HepG2 (cell line): ENCODE data around the gene MLF1. TPM values are rescaled to one million over a fixed set of nuclear protein-coding genes. Genes with fewer than 3 reads are reported as not detected.

Source experiments
- AHR ChIP-seq: IDR thresholded peaks from 2 replicates; pipeline ENCODE4 v1.6.1; 2018; ENCODE audit warnings: missing genetic modification reagents, missing compliant biosample characterization
- ATAD3A ChIP-seq: sonication (generic); formaldehyde crosslinking; IDR thresholded peaks from 2 replicates; pipeline ENCODE4 v1.4.0; 2020; ENCODE audit warnings: missing genetic modification reagents
- GATAD1 ChIP-seq: IDR thresholded peaks from 2 replicates; pipeline ENCODE4 v1.6.1; 2016; ENCODE audit warnings: missing genetic modification reagents, missing compliant biosample characterization
- GTF2F1 ChIP-seq: fragments of 150-350 bp; IDR thresholded peaks from 2 replicates; pipeline ENCODE4 v1.6.1; 2014; ENCODE audit warnings: low read length
- HNRNPL ChIP-seq: fragments of 200-400 bp; formaldehyde crosslinking; IDR thresholded peaks from 2 replicates; pipeline ENCODE4 v1.6.1; 2017; ENCODE audit warnings: mild to moderate bottlenecking, low read depth, low read length
- KLF9 ChIP-seq: IDR thresholded peaks from 2 replicates; pipeline ENCODE4 v1.6.1; 2016; ENCODE audit warnings: low read depth
- MIER3 ChIP-seq: IDR thresholded peaks from 2 replicates; pipeline ENCODE4 v1.6.1; 2016; ENCODE audit warnings: missing compliant biosample characterization, borderline replicate concordance
- POLR2AphosphoS5 ChIP-seq: IDR thresholded peaks from 2 replicates; pipeline ENCODE4 v1.6.1; 2012; ENCODE audit warnings: low read depth, low read length
- RFX1 ChIP-seq: fragments of 450-650 bp; IDR thresholded peaks from 2 replicates; pipeline ENCODE4 v1.6.1; 2017
- SNAI1 ChIP-seq: sonication (generic); formaldehyde crosslinking; IDR thresholded peaks from 2 replicates; pipeline ENCODE4 v1.5.0; 2020; ENCODE audit warnings: mild to moderate bottlenecking, missing genetic modification reagents, borderline replicate concordance
- SP140L ChIP-seq: sonication (generic); formaldehyde crosslinking; IDR thresholded peaks from 2 replicates; pipeline ENCODE4 v1.4.0; 2020; ENCODE audit warnings: missing genetic modification reagents, borderline replicate concordance
- TBX2 ChIP-seq: sonication (generic); formaldehyde crosslinking; IDR thresholded peaks from 2 replicates; pipeline ENCODE4 v1.5.0; 2020; ENCODE audit warnings: missing genetic modification reagents, mild to moderate bottlenecking, borderline replicate concordance
- TEAD3 ChIP-seq: optimal IDR thresholded peaks from 2 replicates; pipeline ENCODE3; 2016; ENCODE audit warnings: borderline replicate concordance
- ZBTB42 ChIP-seq: sonication (generic); formaldehyde crosslinking; IDR thresholded peaks from 2 replicates; pipeline ENCODE4 v1.5.0; 2020; ENCODE audit warnings: mild to moderate bottlenecking, missing genetic modification reagents
- ZBTB8A ChIP-seq: sonication (generic); formaldehyde crosslinking; IDR thresholded peaks from 2 replicates; pipeline ENCODE4 v1.4.0; 2020; ENCODE audit warnings: mild to moderate bottlenecking, low read depth, missing genetic modification reagents, borderline replicate concordance
- ZNF225 ChIP-seq: sonication (generic); formaldehyde crosslinking; IDR thresholded peaks from 2 replicates; pipeline ENCODE4 v1.4.0; 2020; ENCODE audit warnings: mild to moderate bottlenecking, missing genetic modification reagents
- ZNF282 ChIP-seq: fragments of 450-650 bp; IDR thresholded peaks from 2 replicates; pipeline ENCODE4 v1.6.1; 2018; ENCODE audit not compliant: partially characterized antibody
- ZNF543 ChIP-seq: sonication (generic); formaldehyde crosslinking; IDR thresholded peaks from 2 replicates; pipeline ENCODE4 v1.4.0; 2020; ENCODE audit warnings: mild to moderate bottlenecking, missing genetic modification reagents
- ZNF547 ChIP-seq: sonication (generic); formaldehyde crosslinking; IDR thresholded peaks from 2 replicates; pipeline ENCODE4 v1.5.1; 2020; ENCODE audit warnings: mild to moderate bottlenecking, missing genetic modification reagents
- ZNF549 ChIP-seq: sonication (generic); formaldehyde crosslinking; IDR thresholded peaks from 2 replicates; pipeline ENCODE4 v1.5.0; 2020; ENCODE audit warnings: missing genetic modification reagents
- ZNF629 ChIP-seq: sonication (generic); formaldehyde crosslinking; conservative IDR thresholded peaks from 2 replicates; pipeline ENCODE4 v1.5.0; 2020; ENCODE audit warnings: missing genetic modification reagents
- polyA plus RNA-seq, 8 experiments: library from polyadenylated mRNA; depleted of rRNA in 3 of 8; stranded (reverse) in 7 of 8; unstranded in 1 of 8; fragments of >200 nt; fragmentation: Illumina TruSeq in 4 of 8; extraction: Trizol in 4 of 8; gene quantifications; 2 replicates each; pipeline versions ENCODE4 v1.2.1 to v1.2.3, GENCODE V29; 2011 to 2016; ENCODE audit warnings: low read depth in 4 of 8, missing spikeins in 1 of 8, mixed read lengths in 1 of 8; ENCODE audit not compliant: insufficient read depth in 1 of 8
- total RNA-seq, 5 experiments: library from RNA; depleted of rRNA; stranded (reverse); fragments of >200 nt; fragmentation: Illumina TruSeq; extraction: Trizol; gene quantifications; 2 replicates each; pipeline ENCODE4 v1.2.3, GENCODE V29; 2016; ENCODE audit warnings: low read depth in 1 of 5
- TF ChIP-seq, protein P1 (sequence below): sonication (generic); formaldehyde crosslinking; IDR thresholded peaks from 2 replicates; pipeline ENCODE4 v1.4.0; 2020; ENCODE audit warnings: missing genetic modification reagents

MLF1 gene
- total and polyA plus RNA-seq, 2 of the 13 experiments (the other 11 are each of a cell fraction or from before 2014, with no cell fraction given) = 0.88 to 1.0 TPM

DNA sequence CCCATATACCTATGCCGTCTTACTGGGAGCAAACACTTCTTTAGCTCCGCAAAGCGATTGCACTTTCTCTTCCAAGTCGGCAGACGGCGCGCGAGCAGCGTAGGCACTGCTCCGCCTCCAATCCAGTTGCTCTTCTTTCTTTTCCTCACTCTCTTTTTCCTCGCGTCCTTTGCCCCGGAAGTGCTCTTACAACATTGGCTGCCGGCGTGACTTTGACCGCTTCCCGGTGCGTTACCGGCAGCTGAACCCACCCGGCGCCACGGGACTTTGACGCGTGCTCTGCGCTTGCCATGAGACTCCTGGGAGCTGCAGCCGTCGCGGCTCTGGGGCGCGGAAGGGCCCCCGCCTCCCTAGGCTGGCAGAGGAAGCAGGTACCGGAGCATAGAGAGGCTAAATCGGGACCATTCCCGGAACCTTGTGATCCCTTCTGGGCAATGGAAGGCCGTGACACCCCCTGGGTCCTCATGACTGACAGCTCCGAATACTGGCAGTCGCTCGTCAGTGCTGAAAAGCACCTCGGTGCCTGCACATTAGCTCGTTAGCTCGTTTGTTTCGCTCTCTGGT, 73.4 kb downstream of the MLF1 start, which contains the start of gene GFM1 (continued):
- TF ChIP-seq GATAD1 (CRISPR knock-in tag) (peak; percentile 98), ZBTB8A (CRISPR knock-in tag) (no peak), RFX1 (no peak), ZNF225 (CRISPR knock-in tag) (peak; percentile 57; the same call in 1 of the 2 replicates), KLF9 (CRISPR knock-in tag) (0 out of 2 replicates have a peak, but pooled peaks have one; percentile 34), TBX2 (CRISPR knock-in tag) (peak; percentile 88), ZNF549 (CRISPR knock-in tag) (no peak), MIER3 (CRISPR knock-in tag) (peak; percentile 76), GTF2F1 (no peak), AHR (CRISPR knock-in tag) (peak; percentile 81; the same call in 1 of the 2 replicates), SNAI1 (CRISPR knock-in tag) (no peak), POLR2AphosphoS5 (peak; percentile 68), ZNF543 (CRISPR knock-in tag) (0 out of 2 replicates have a peak, but pooled peaks have one; percentile 41), ATAD3A (CRISPR knock-in tag) (0 out of 2 replicates have a peak, but pooled peaks have one; percentile 82), SP140L (CRISPR knock-in tag) (peak; percentile 61; the same call in 1 of the 2 replicates), ZNF629 (no peak), ZNF547 (CRISPR knock-in tag) (peak; percentile 79; the same call in 1 of the 2 replicates), ZBTB42 (CRISPR knock-in tag) (no peak), TEAD3 (peak; percentile 80), ZNF282 (no peak), HNRNPL (no peak)
- TF ChIP-seq, protein P1, sequence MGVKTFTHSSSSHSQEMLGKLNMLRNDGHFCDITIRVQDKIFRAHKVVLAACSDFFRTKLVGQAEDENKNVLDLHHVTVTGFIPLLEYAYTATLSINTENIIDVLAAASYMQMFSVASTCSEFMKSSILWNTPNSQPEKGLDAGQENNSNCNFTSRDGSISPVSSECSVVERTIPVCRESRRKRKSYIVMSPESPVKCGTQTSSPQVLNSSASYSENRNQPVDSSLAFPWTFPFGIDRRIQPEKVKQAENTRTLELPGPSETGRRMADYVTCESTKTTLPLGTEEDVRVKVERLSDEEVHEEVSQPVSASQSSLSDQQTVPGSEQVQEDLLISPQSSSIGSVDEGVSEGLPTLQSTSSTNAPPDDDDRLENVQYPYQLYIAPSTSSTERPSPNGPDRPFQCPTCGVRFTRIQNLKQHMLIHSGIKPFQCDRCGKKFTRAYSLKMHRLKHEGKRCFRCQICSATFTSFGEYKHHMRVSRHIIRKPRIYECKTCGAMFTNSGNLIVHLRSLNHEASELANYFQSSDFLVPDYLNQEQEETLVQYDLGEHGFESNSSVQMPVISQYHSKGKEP (CRISPR knock-in tag) = no peak
